Progenitor cell of endocrine pancreas (in vitro differentiated cells): ENCODE data around the gene COASY. TPM values are rescaled to one million over a fixed set of nuclear protein-coding genes. Genes with fewer than 3 reads are reported as not detected.
A peak's percentile ranks its signal among the peaks of the same experiment; 100 is the strongest.
"Not testable (repeated sequence)": the region's sequence is repeated elsewhere in the genome, so short reads cannot be mapped to it uniquely, and the experiment has no call there.

ENCODE experiments used
- DNase-seq: peaks from one replicate; pipeline ENCODE4 v3.0.0; 2021; ENCODE audit warnings: low spot score; ENCODE audit not compliant: unreplicated experiment
- H3K27ac Mint-ChIP-seq: 2 replicates; pipeline ENCODE4 v1.8.0; 2021; ENCODE audit warnings: mild to moderate bottlenecking, moderate library complexity, mixed read lengths
- H3K27me3 Mint-ChIP-seq: 2 replicates; pipeline ENCODE4 v1.8.0; 2021; ENCODE audit warnings: mixed read lengths
- H3K36me3 Mint-ChIP-seq: 2 replicates; pipeline ENCODE4 v1.8.0; 2022; ENCODE audit warnings: mixed read lengths; ENCODE audit not compliant: insufficient read depth
- H3K4me1 Mint-ChIP-seq: 2 replicates; pipeline ENCODE4 v1.8.0; 2021; ENCODE audit warnings: low read depth, mixed read lengths
- H3K4me3 Mint-ChIP-seq: 2 replicates; pipeline ENCODE4 v1.8.0; 2021; ENCODE audit warnings: low read depth, mild to moderate bottlenecking, moderate library complexity, mixed read lengths
- H3K9me3 Mint-ChIP-seq: 2 replicates; pipeline ENCODE4 v1.8.0; 2021; ENCODE audit warnings: low read depth, mixed read lengths
- CTCF ChIP-seq: fragments of 200-600 bp; sonication (generic); IDR thresholded peaks from one replicate; pipeline ENCODE4 v1.5.0; 2021; ENCODE audit warnings: antibody characterized with exemption, mild to moderate bottlenecking; ENCODE audit not compliant: unreplicated experiment
- total RNA-seq: library from RNA; stranded (reverse); gene quantifications from 2 replicates; pipeline ENCODE4 v1.2.1, GENCODE V29; 2021

Gene COASY
- total RNA-seq, 1 donor from 2014 or later, result 66.9 TPM

- H3K4me3 Mint-ChIP-seq, result peak overlapping the region; percentile 88
- H3K27ac Mint-ChIP-seq, result peak overlapping the region; percentile 94
- peaks cover 4% of the 10 kb centered on the region for H3K4me1 Mint-ChIP-seq
- TF ChIP-seq CTCF, result no peak
- no peaks in the 10 kb centered on the region for H3K36me3 Mint-ChIP-seq
- H3K27me3 Mint-ChIP-seq, result no peaks in the 10 kb centered on the region
- DNase-seq, result peak; percentile 73
- no peaks in the 10 kb centered on the region for H3K9me3 Mint-ChIP-seq
Measured at GRCh38 chr17:42554250-42555121, 7.5 kb upstream of the COASY start.

GRCh38 chr17:42555122-42555622, 6.8 kb upstream of the COASY start:
- Mint-ChIP-seq H3K27ac (peak overlapping the region; percentile 94), H3K27me3 (no peaks in the 10 kb centered on the region), H3K4me1 (peaks cover 4% of the 10 kb centered on the region), H3K4me3 (peak overlapping the region; percentile 88), H3K9me3 (no peaks in the 10 kb centered on the region), H3K36me3 (no peaks in the 10 kb centered on the region)
- DNase-seq, result no peak
- no peak for TF ChIP-seq CTCF

- not testable (repeated sequence) for H3K9me3 Mint-ChIP-seq, H3K36me3 Mint-ChIP-seq, H3K4me1 Mint-ChIP-seq, H3K27me3 Mint-ChIP-seq, DNase-seq, H3K27ac Mint-ChIP-seq
- H3K4me3 Mint-ChIP-seq, result peak overlapping the region; percentile 88
- TF ChIP-seq CTCF, result peak; percentile 27
Measured at GRCh38 chr17:42555961-42556617, 5.9 kb upstream of the COASY start.

- TF ChIP-seq CTCF, result no peak
- Mint-ChIP-seq H3K27ac (no peak overlapping the region), H3K9me3 (no peaks in the 10 kb centered on the region), H3K4me3 (no peak overlapping the region), H3K27me3 (no peaks in the 10 kb centered on the region), H3K36me3 (no peaks in the 10 kb centered on the region), H3K4me1 (peaks cover 13% of the 10 kb centered on the region)
- DNase-seq, result no peak
Measured at GRCh38 chr17:42559075-42559474, 2.9 kb upstream of the COASY start.

- H3K4me1 Mint-ChIP-seq, result peaks cover 11% of the 10 kb centered on the region
- H3K27ac Mint-ChIP-seq, result peak overlapping the region; percentile 88
- H3K9me3 Mint-ChIP-seq, result no peaks in the 10 kb centered on the region
- DNase-seq, result no peak
- H3K36me3 Mint-ChIP-seq, result no peaks in the 10 kb centered on the region
- no peaks in the 10 kb centered on the region for H3K27me3 Mint-ChIP-seq
- H3K4me3 Mint-ChIP-seq, result no peak overlapping the region
- TF ChIP-seq CTCF, result no peak
Measured at GRCh38 chr17:42560246-42560645, 1.7 kb upstream of the COASY start.
